ENCODE measurements around the gene DDTL.
"Not testable (repeated sequence)": the region's sequence is repeated elsewhere in the genome, so short reads cannot be mapped to it uniquely, and the experiment has no call there.

DDTL gene

GRCh38 chr22:23966568-23966967 lies at the start of gene DDTL:
DDTL (plus strand) TSS chr22:23966888; CDS start chr22:23966915, 27 bp downstream.
- not testable (repeated sequence) for H3F3A ChIP-seq (ENCODE audit: control insufficient read depth, insufficient read depth); H3K27ac ChIP-seq (ENCODE audit: low read depth, low read length); H4K20me1 ChIP-seq (ENCODE audit: control insufficient read depth, insufficient read depth, low read depth, low read length); H3K4me3 ChIP-seq (ENCODE audit: low read length); H3K27me3 ChIP-seq (ENCODE audit: control insufficient read depth, low read length); H3K9me2 ChIP-seq (replicated peaks; ENCODE audit: control insufficient read depth, low read length); H3K4me1 ChIP-seq (ENCODE audit: control insufficient read depth, low read length); H3K4me2 ChIP-seq (ENCODE audit: low read length); H3K9me3 ChIP-seq (ENCODE audit: control insufficient read depth, insufficient read depth, low read length)
- peaks cover 27% of the 10 kb centered on the region for H3K79me2 ChIP-seq (ENCODE audit: control insufficient read depth, low read length)
- H3K36me3 ChIP-seq (ENCODE audit: control insufficient read depth, low read length), result peaks cover 26% of the 10 kb centered on the region

- H3K9me3 ChIP-seq (ENCODE audit: control insufficient read depth, insufficient read depth, low read length); H3K4me3 ChIP-seq (ENCODE audit: low read length); H3K9me2 ChIP-seq (replicated peaks; ENCODE audit: control insufficient read depth, low read length); H3F3A ChIP-seq (ENCODE audit: control insufficient read depth, insufficient read depth); H3K4me1 ChIP-seq (ENCODE audit: control insufficient read depth, low read length); H3K4me2 ChIP-seq (ENCODE audit: low read length); H4K20me1 ChIP-seq (ENCODE audit: control insufficient read depth, insufficient read depth, low read depth, low read length); H3K79me2 ChIP-seq (ENCODE audit: control insufficient read depth, low read length); H3K27ac ChIP-seq (ENCODE audit: low read depth, low read length); H3K36me3 ChIP-seq (ENCODE audit: control insufficient read depth, low read length); H3K27me3 ChIP-seq (ENCODE audit: control insufficient read depth, low read length): not testable (repeated sequence)
Measured at GRCh38 chr22:23920267-23920611, 46.4 kb upstream of the DDTL start.

DNA sequence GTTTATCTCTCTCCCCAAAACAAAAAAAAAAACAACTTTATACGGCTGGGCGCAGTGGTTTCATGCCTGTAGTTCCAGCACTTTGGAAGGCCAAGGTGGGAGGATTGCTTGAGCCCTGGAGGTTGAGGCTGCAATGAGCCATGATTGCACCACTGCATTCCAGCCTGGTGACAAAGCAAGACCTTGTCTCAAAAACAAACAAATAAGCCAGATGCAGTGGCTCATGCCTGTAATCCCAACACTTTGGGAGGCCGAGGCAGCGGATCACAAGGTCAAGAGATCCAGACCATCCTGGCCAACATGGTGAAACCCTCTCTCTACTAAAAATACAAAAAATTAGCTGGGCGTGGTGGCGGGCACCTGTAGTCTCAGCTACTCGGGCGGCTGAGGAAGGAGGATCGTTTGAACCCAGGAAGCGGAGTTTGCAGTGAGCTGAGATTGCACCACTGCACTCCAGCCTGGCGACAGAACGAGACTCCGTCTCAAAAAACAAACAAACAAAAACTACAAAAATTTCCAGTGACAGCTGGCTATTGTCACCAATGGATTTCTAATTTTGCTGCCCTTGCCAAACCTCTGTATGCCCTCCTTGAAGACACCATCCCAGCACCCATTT lies 45.0 kb upstream of the DDTL start:
- H3K36me3 ChIP-seq (ENCODE audit: control insufficient read depth, low read length), result peaks cover 11% of the 10 kb centered on the region
- not testable (repeated sequence) for H3K4me2 ChIP-seq (ENCODE audit: low read length); H3K9me2 ChIP-seq (replicated peaks; ENCODE audit: control insufficient read depth, low read length); H3K4me3 ChIP-seq (ENCODE audit: low read length); H3K9me3 ChIP-seq (ENCODE audit: control insufficient read depth, insufficient read depth, low read length); H3K27ac ChIP-seq (ENCODE audit: low read depth, low read length); H3K4me1 ChIP-seq (ENCODE audit: control insufficient read depth, low read length); H3K79me2 ChIP-seq (ENCODE audit: control insufficient read depth, low read length); H3K27me3 ChIP-seq (ENCODE audit: control insufficient read depth, low read length); H3F3A ChIP-seq (ENCODE audit: control insufficient read depth, insufficient read depth); H4K20me1 ChIP-seq (ENCODE audit: control insufficient read depth, insufficient read depth, low read depth, low read length)

DNA sequence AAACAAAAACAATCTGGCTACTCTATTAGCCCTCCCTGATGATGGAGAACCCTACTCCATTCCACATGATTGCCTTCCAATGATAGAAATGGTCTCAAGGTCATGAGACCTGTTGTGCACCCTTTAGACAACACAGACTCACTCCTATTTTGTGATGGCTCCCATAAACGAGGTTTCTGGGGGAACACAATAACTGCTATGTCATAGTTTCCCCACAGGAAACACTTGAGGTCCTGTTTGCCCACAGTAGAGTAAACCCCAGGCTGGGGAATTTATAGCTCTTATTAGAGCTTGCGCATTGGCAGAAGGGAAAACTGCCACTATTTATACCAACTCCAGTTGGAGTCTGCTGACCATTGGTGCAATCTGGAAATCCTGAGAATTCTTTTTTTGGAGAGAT lies 43.8 kb upstream of the DDTL start:
- Histone ChIP-seq H3K4me1 (ENCODE audit: control insufficient read depth, low read length) (no peaks in the 10 kb centered on the region), H3K27me3 (ENCODE audit: control insufficient read depth, low read length) (no peaks in the 10 kb centered on the region), H3K9me3 (ENCODE audit: control insufficient read depth, insufficient read depth, low read length) (peaks cover 3% of the 10 kb centered on the region; the same call in 1 of the 2 replicates), H3K79me2 (ENCODE audit: control insufficient read depth, low read length) (no peaks in the 10 kb centered on the region), H3K4me3 (ENCODE audit: low read length) (no peak overlapping the region), H3K27ac (ENCODE audit: low read depth, low read length) (no peak overlapping the region), H3K36me3 (ENCODE audit: control insufficient read depth, low read length) (peaks cover 12% of the 10 kb centered on the region), H3F3A (ENCODE audit: control insufficient read depth, insufficient read depth) (no peaks in the 10 kb centered on the region), H4K20me1 (ENCODE audit: control insufficient read depth, insufficient read depth, low read depth, low read length) (no peaks in the 10 kb centered on the region), H3K9me2 (replicated peaks; ENCODE audit: control insufficient read depth, low read length) (no peaks in the 10 kb centered on the region), H3K4me2 (ENCODE audit: low read length) (no peak overlapping the region)
- TF ChIP-seq, protein P1, sequence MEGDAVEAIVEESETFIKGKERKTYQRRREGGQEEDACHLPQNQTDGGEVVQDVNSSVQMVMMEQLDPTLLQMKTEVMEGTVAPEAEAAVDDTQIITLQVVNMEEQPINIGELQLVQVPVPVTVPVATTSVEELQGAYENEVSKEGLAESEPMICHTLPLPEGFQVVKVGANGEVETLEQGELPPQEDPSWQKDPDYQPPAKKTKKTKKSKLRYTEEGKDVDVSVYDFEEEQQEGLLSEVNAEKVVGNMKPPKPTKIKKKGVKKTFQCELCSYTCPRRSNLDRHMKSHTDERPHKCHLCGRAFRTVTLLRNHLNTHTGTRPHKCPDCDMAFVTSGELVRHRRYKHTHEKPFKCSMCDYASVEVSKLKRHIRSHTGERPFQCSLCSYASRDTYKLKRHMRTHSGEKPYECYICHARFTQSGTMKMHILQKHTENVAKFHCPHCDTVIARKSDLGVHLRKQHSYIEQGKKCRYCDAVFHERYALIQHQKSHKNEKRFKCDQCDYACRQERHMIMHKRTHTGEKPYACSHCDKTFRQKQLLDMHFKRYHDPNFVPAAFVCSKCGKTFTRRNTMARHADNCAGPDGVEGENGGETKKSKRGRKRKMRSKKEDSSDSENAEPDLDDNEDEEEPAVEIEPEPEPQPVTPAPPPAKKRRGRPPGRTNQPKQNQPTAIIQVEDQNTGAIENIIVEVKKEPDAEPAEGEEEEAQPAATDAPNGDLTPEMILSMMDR (IDR thresholded peaks at IDR 0.05; ENCODE audit: low read depth, low read length, poor library complexity, severe bottlenecking), result no peak
- no peak for TF ChIP-seq EZH2phosphoT487 (IDR thresholded peaks at IDR 0.05; ENCODE audit: borderline replicate concordance, low read length)

DNA sequence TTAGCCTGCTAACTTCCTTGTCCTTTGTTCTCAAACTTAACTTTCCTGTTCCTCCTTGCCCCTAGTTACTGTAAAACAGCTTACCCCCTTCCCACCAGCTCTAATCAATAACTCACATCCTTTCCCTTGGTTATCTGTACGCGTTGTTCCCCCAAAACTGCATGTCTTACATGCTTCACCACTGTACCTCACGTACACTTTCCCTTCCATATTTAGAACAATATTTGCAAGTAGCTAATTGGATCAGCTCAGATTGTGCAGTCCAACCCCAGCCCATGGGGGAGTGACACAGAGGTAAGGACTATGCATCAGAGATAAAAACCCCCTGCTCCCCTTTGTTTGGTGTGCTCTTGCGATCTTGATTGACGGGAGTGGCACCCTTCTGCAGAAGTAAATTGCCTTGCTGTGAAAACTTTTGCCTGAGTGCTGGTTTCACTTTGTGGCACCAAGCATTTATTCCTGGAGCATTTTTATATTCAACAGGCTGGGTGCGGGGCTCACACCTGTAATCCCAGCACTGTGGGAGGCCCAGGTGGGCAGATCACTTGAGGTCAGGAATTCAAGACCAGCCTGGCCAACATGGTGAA lies 41.6 kb upstream of the DDTL start:
- H3K4me1 ChIP-seq (ENCODE audit: control insufficient read depth, low read length), result peaks cover 11% of the 10 kb centered on the region
- H3K4me2 ChIP-seq (ENCODE audit: low read length), result no peak overlapping the region
- H3K27ac ChIP-seq (ENCODE audit: low read depth, low read length), result no peak overlapping the region
- H4K20me1 ChIP-seq (ENCODE audit: control insufficient read depth, insufficient read depth, low read depth, low read length), result no peaks in the 10 kb centered on the region
- H3F3A ChIP-seq (ENCODE audit: control insufficient read depth, insufficient read depth), result no peaks in the 10 kb centered on the region
- H3K4me3 ChIP-seq (ENCODE audit: low read length), result no peak overlapping the region
- no peaks in the 10 kb centered on the region for H3K79me2 ChIP-seq (ENCODE audit: control insufficient read depth, low read length)
- H3K27me3 ChIP-seq (ENCODE audit: control insufficient read depth, low read length), result no peaks in the 10 kb centered on the region
- H3K36me3 ChIP-seq (ENCODE audit: control insufficient read depth, low read length), result peaks cover 18% of the 10 kb centered on the region
- TF ChIP-seq, protein P1 (IDR thresholded peaks at IDR 0.05; ENCODE audit: low read depth, low read length, poor library complexity, severe bottlenecking), result no peak
- TF ChIP-seq EZH2phosphoT487 (IDR thresholded peaks at IDR 0.05; ENCODE audit: borderline replicate concordance, low read length), result no peak
- H3K9me3 ChIP-seq (ENCODE audit: control insufficient read depth, insufficient read depth, low read length), result peaks cover 3% of the 10 kb centered on the region; the same call in 1 of the 2 replicates
- no peaks in the 10 kb centered on the region for H3K9me2 ChIP-seq (replicated peaks; ENCODE audit: control insufficient read depth, low read length)
